ENCODE results near the gene SNX24. TPM values are rescaled to one million over a fixed set of nuclear protein-coding genes. Genes with fewer than 3 reads are reported as not detected.

The SNX24 gene
- total and polyA plus RNA-seq, 10 of the 15 experiments (the other 5 are each of a cell fraction or from before 2014, with no cell fraction given): 0.15 to 6.6 (median 4.1) TPM

DNA sequence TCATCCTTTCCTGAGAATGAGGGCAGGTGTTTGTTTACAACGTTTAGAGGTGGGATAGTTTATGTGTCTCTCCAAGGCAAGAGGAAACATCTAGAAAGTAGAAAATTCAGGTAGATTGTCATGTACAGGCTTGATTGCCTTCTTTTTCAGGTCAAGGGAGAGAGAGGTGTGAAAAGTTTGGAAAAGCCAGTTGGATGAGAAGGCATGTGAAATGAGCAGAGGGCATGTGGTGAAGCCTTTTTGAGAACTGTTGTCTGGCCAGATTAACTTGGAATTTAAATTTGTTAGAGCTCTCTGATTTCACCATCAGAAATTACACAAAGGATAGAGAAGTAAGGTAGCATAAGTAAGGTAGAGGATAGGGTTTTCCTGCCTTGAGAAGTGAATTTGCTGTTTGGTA is 74.6 kb downstream of the SNX24 start:
- ChIA-PET POLR2A (no interaction called here), SMC1A (ENCODE audit: uncharacterized antibody, unreplicated experiment) (no interaction called here), RAD21 (ENCODE audit: unreplicated experiment) (no interaction called here), CTCF (interaction anchor here (1.5 kb wide), 1 partner anchor 27 kb away, joined by 3 read pairs; no protein-coding TSS in a partner anchor)
- Histone ChIP-seq H3K4me2 (ENCODE audit: control insufficient read depth, insufficient read depth) (no peak overlapping the region), H3K4me1 (ENCODE audit: control insufficient read depth, insufficient read depth, low read length) (peaks cover 3% of the 10 kb centered on the region; the same call in 1 of the 2 replicates), H4K20me1 (ENCODE audit: control insufficient read depth, insufficient read depth) (no peaks in the 10 kb centered on the region), H3K36me3 (ENCODE audit: control insufficient read depth in 2 of 2, insufficient read depth in 2 of 2, low read length in 1 of 2) (no peaks in the 10 kb centered on the region), H3K9ac (ENCODE audit: control insufficient read depth, insufficient read depth, low read length) (no peak overlapping the region), H3K4me3 (no peak overlapping the region), H3K27me3 (replicated peaks in 1 of 2; ENCODE audit: control insufficient read depth in 2 of 2, insufficient read depth in 2 of 2, low read length in 1 of 2) (no peaks in the 10 kb centered on the region), H3K27ac (ENCODE audit: control insufficient read depth, insufficient read depth) (no peak overlapping the region), H3K9me3 (replicated peaks; ENCODE audit: control insufficient read depth, insufficient read depth, low read length) (no peaks in the 10 kb centered on the region), H2AFZ (ENCODE audit: control insufficient read depth, low read depth, low read length) (no peak overlapping the region), H3K79me2 (ENCODE audit: control insufficient read depth, insufficient read depth, low read length) (no peaks in the 10 kb centered on the region)
- DNase-seq (ENCODE audit: low read depth, low spot score) (no peak), FAIRE-seq (no peak), ATAC-seq (no peak)
- 13% methylated on average over 1 of the region's 1 CpG for WGBS (ENCODE audit: insufficient coverage, insufficient replicate concordance, low lambda C conversion rate, missing lambda C conversion rate)
- in situ Hi-C loops (cut with MboI) (no loop called here), intact Hi-C loops (cut with micrococcal nuclease; ENCODE audit: unreplicated experiment) (no loop called here)
- no TSS peak for BruUV-seq (replicated peaks)
- TF ChIP-seq ZNF207 (IDR thresholded peaks at IDR 0.05; ENCODE audit: borderline replicate concordance) (no peak), RCOR1 (conservative IDR thresholded peaks at IDR 0.05; ENCODE audit: low read depth, low read length) (no peak), BACH1 (IDR thresholded peaks at IDR 0.05; ENCODE audit: borderline replicate concordance) (no peak), BHLHE40 (IDR thresholded peaks at IDR 0.05; ENCODE audit: borderline replicate concordance in 1 of 2, low read depth in 2 of 2, low read length in 1 of 2) (no peak), TCF7 (IDR thresholded peaks at IDR 0.05; ENCODE audit: borderline replicate concordance) (no peak), PAX5 (IDR thresholded peaks at IDR 0.05; ENCODE audit: borderline replicate concordance, low read depth, low read length) (no peak), HDAC6 (IDR thresholded peaks at IDR 0.05; ENCODE audit: unreplicated experiment) (no peak), ZNF384 (IDR thresholded peaks at IDR 0.05; ENCODE audit: borderline replicate concordance, low read depth, low read length) (no peak), EGR1 (IDR thresholded peaks at IDR 0.05; ENCODE audit: borderline replicate concordance in 1 of 2, low read depth in 2 of 2, low read length in 2 of 2) (no peak), RELA (IDR thresholded peaks at IDR 0.05; ENCODE audit: borderline replicate concordance, partially characterized antibody) (no peak)
- TF ChIP-seq, protein P1, sequence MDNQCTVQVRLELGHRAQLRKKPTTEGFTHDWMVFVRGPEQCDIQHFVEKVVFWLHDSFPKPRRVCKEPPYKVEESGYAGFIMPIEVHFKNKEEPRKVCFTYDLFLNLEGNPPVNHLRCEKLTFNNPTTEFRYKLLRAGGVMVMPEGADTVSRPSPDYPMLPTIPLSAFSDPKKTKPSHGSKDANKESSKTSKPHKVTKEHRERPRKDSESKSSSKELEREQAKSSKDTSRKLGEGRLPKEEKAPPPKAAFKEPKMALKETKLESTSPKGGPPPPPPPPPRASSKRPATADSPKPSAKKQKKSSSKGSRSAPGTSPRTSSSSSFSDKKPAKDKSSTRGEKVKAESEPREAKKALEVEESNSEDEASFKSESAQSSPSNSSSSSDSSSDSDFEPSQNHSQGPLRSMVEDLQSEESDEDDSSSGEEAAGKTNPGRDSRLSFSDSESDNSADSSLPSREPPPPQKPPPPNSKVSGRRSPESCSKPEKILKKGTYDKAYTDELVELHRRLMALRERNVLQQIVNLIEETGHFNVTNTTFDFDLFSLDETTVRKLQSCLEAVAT (IDR thresholded peaks at IDR 0.05): no peak
- TF ChIP-seq, protein P2, sequence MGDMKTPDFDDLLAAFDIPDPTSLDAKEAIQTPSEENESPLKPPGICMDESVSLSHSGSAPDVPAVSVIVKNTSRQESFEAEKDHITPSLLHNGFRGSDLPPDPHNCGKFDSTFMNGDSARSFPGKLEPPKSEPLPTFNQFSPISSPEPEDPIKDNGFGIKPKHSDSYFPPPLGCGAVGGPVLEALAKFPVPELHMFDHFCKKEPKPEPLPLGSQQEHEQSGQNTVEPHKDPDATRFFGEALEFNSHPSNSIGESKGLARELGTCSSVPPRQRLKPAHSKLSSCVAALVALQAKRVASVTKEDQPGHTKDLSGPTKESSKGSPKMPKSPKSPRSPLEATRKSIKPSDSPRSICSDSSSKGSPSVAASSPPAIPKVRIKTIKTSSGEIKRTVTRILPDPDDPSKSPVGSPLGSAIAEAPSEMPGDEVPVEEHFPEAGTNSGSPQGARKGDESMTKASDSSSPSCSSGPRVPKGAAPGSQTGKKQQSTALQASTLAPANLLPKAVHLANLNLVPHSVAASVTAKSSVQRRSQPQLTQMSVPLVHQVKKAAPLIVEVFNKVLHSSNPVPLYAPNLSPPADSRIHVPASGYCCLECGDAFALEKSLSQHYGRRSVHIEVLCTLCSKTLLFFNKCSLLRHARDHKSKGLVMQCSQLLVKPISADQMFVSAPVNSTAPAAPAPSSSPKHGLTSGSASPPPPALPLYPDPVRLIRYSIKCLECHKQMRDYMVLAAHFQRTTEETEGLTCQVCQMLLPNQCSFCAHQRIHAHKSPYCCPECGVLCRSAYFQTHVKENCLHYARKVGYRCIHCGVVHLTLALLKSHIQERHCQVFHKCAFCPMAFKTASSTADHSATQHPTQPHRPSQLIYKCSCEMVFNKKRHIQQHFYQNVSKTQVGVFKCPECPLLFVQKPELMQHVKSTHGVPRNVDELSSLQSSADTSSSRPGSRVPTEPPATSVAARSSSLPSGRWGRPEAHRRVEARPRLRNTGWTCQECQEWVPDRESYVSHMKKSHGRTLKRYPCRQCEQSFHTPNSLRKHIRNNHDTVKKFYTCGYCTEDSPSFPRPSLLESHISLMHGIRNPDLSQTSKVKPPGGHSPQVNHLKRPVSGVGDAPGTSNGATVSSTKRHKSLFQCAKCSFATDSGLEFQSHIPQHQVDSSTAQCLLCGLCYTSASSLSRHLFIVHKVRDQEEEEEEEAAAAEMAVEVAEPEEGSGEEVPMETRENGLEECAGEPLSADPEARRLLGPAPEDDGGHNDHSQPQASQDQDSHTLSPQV (IDR thresholded peaks at IDR 0.05): no peak
- TF ChIP-seq, protein P3, sequence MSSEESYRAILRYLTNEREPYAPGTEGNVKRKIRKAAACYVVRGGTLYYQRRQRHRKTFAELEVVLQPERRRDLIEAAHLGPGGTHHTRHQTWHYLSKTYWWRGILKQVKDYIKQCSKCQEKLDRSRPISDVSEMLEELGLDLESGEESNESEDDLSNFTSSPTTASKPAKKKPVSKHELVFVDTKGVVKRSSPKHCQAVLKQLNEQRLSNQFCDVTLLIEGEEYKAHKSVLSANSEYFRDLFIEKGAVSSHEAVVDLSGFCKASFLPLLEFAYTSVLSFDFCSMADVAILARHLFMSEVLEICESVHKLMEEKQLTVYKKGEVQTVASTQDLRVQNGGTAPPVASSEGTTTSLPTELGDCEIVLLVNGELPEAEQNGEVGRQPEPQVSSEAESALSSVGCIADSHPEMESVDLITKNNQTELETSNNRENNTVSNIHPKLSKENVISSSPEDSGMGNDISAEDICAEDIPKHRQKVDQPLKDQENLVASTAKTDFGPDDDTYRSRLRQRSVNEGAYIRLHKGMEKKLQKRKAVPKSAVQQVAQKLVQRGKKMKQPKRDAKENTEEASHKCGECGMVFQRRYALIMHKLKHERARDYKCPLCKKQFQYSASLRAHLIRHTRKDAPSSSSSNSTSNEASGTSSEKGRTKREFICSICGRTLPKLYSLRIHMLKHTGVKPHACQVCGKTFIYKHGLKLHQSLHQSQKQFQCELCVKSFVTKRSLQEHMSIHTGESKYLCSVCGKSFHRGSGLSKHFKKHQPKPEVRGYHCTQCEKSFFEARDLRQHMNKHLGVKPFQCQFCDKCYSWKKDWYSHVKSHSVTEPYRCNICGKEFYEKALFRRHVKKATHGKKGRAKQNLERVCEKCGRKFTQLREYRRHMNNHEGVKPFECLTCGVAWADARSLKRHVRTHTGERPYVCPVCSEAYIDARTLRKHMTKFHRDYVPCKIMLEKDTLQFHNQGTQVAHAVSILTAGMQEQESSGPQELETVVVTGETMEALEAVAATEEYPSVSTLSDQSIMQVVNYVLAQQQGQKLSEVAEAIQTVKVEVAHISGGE (CRISPR knock-in tag; IDR thresholded peaks at IDR 0.05): no peak
